ENCODE measurements around the gene OSBPL10. TPM values are rescaled to one million over a fixed set of nuclear protein-coding genes. Genes with fewer than 3 reads are reported as not detected.
"Not testable (repeated sequence)": the region's sequence is repeated elsewhere in the genome, so short reads cannot be mapped to it uniquely, and the experiment has no call there.

The OSBPL10 gene
- total RNA-seq, 1 experiment from 2014 or later: 3.7 TPM

DNA sequence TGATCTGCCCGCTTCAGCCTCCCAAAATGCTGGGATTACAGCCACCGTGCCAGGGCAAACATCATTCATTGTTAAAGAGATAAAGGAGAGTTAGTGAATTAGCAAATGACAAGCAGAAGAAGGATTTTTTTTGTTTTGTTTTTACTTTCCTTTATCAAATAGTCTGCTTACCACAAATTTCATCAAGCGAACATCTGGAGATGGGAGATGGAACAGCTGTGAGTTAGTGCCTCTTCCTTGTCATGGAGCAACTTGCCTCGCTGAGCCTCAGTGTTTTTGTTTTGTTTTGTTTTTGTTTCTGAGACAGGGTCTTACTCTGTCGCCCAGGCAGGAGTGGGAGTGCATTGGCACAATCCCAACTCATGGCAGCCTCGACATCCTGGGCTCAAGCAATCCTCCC lies 16.4 kb upstream of the OSBPL10 start:
- no peak for DNase-seq
- H3K36me3 ChIP-seq: no peaks in the 10 kb centered on the region
- no peaks in the 10 kb centered on the region for H3K27me3 ChIP-seq
- no peaks in the 10 kb centered on the region for H3K9me3 ChIP-seq
- H3K4me3 ChIP-seq: no peak overlapping the region

- Histone ChIP-seq H3K4me3 (no peak overlapping the region), H3K36me3 (no peaks in the 10 kb centered on the region), H3K9me3 (no peaks in the 10 kb centered on the region), H3K27me3 (no peaks in the 10 kb centered on the region)
- no peak for DNase-seq
These were observed 15.1 kb upstream of the OSBPL10 start for GRCh38 chr3:31996195-31996594.

- H3K4me3 ChIP-seq, H3K27me3 ChIP-seq, H3K9me3 ChIP-seq, DNase-seq, H3K36me3 ChIP-seq: not testable (repeated sequence)
These were observed 14.0 kb upstream of the OSBPL10 start for GRCh38 chr3:31995026-31995425.

- DNase-seq: no peak
These were observed 12.8 kb upstream of the OSBPL10 start for GRCh38 chr3:31993843-31994242.

DNA sequence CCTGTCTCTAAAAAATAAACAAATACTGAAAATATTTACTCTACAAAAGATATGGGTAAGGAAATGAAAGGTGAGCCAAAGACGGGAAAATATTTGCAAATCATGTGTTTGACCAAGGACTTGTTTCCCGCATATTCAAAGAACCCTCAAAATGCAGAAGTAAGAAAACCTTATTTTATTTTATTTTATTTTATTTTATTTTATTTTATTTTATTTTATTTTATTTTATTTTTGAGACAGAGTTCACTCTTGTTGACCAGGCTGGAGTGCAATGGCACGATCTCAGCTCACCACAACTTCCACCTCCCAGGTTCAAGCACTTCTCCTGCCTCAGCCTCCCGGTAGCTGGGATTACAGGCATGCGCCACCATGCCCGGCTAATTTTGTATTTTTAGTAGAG lies 11.9 kb upstream of the OSBPL10 start:
- H3K9me3 ChIP-seq, H3K36me3 ChIP-seq, H3K4me3 ChIP-seq, H3K27me3 ChIP-seq, DNase-seq: not testable (repeated sequence)

More at GRCh38 chr3:31993843-31994242, 12.8 kb upstream of the OSBPL10 start:
- Histone ChIP-seq H3K9me3 (no peaks in the 10 kb centered on the region), H3K36me3 (no peaks in the 10 kb centered on the region), H3K4me3 (no peak overlapping the region), H3K27me3 (no peaks in the 10 kb centered on the region)

DNA sequence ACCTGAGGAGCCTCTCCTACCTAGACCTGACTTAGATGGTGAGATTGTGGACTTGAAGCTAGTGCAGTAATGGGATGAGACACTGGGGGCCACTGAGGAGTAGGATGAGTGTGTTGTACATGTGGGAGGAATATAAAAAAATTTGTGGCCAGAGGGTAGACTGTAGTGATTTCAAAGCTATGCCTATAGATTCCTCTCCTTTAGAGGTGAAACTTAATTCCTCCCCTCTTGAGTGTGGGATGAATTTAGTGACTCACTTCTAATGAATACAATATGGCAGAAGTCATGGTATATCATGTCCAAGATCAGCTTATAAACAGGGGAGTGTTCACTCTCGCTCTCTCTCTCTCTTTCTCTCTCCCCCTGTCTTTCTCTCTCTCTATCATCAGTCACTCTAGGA lies 7.2 kb upstream of the OSBPL10 start:
- DNase-seq: no peak
- no peaks in the 10 kb centered on the region for H3K36me3 ChIP-seq
- no peaks in the 10 kb centered on the region for H3K9me3 ChIP-seq
- no peak overlapping the region for H3K4me3 ChIP-seq
- no peaks in the 10 kb centered on the region for H3K27me3 ChIP-seq

- no peak for DNase-seq
- Histone ChIP-seq H3K36me3 (no peaks in the 10 kb centered on the region), H3K4me3 (no peak overlapping the region), H3K27me3 (no peaks in the 10 kb centered on the region), H3K9me3 (no peaks in the 10 kb centered on the region)
These were observed 4.8 kb upstream of the OSBPL10 start for GRCh38 chr3:31985831-31986230.

- no peak for DNase-seq
- H3K4me3 ChIP-seq: no peak overlapping the region
- H3K36me3 ChIP-seq: no peaks in the 10 kb centered on the region
- no peaks in the 10 kb centered on the region; the same call in 1 of the 2 replicates for H3K27me3 ChIP-seq
- H3K9me3 ChIP-seq: no peaks in the 10 kb centered on the region
These were observed 3.3 kb upstream of the OSBPL10 start for GRCh38 chr3:31984321-31984720.

GRCh38 chr3:31980530-31981205 lies 394 bp downstream of the OSBPL10 start:
- Histone ChIP-seq H3K9me3 (no peaks in the 10 kb centered on the region), H3K4me3 (peak overlapping the region; percentile 60)
- DNase-seq: peak; percentile 44

DNA sequence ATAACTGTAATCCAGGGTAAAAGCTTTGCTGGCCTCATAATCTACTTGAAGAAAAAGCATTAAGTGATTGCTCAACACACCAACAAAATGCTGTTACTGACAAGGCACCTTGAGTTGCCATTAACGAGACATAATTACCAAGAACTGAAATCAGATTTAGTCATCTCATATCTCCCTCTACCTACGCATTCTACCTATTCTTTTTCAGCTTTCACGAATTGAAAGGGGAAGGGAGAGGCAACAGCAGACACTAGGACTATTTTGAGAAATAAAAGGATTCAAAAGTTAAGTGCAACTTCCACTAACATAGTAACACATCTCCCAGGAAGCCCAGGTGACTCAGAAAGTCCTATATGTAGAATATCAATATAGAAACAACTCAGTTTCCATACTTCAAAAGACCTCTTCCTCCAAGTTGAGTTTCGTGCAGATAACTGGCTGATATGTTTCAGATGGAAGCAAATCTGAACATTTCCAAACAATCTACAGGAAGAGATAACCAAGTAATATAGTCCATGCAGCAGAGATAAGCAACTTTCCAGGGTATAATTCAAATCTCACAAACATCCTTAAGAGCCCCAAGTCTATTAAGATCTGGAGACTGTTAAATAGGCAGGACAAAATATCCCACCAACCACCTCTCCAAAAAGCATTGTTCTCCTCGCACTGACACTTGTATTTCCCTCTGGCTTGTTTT lies 1.9 kb downstream of the OSBPL10 start:
- DNase-seq: no peak
- H3K36me3 ChIP-seq: no peaks in the 10 kb centered on the region
- H3K9me3 ChIP-seq: no peaks in the 10 kb centered on the region
- H3K4me3 ChIP-seq: no peak overlapping the region
- no peaks in the 10 kb centered on the region; the same call in 1 of the 2 replicates for H3K27me3 ChIP-seq

More at GRCh38 chr3:31980530-31981205, 394 bp downstream of the OSBPL10 start:
- Histone ChIP-seq H3K36me3 (no peaks in the 10 kb centered on the region), H3K27me3 (no peaks in the 10 kb centered on the region; the same call in 1 of the 2 replicates)

DNA sequence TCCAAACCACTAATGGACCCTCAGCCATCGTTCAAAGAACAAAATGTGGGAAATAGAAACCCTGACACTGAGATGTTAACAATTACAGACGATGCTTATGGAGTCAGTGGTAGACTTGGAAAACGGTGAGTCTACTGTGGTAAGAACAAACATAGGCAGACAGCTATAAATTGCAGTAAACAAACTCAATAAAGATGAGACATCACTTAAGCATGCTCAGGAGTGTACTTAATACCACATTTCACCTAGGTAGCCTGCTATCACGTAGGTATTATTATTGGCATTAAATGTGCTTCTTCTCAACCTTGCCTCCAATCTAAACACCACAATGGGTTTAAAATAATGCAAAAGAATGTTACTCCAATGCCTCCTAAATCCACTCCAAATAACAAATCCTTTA lies 2.5 kb downstream of the OSBPL10 start:
- H3K27me3 ChIP-seq: no peaks in the 10 kb centered on the region; the same call in 1 of the 2 replicates
- H3K36me3 ChIP-seq: no peaks in the 10 kb centered on the region
- H3K9me3 ChIP-seq: no peaks in the 10 kb centered on the region
- H3K4me3 ChIP-seq: no peak overlapping the region
- DNase-seq: no peak

DNA sequence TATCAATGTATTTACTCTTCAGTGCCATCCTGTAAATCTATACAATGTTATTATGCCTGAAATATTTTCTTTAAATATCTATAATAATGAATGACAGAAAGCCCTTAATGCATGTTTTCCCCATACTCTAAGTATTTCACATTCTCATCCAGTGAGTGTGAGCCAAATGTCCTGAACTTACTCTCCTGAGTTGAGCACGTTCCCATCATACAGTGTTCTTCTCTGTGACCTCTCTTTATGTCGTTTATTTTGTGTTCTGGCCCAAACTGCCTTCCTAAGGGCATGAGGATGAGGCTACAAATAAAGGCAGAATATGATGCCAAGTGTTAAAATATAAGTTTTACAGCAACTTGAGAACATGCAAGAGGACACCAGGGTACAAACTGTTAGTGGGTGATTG lies 3.3 kb downstream of the OSBPL10 start:
- H3K9me3 ChIP-seq: no peaks in the 10 kb centered on the region
- no peak overlapping the region for H3K4me3 ChIP-seq
- no peaks in the 10 kb centered on the region for H3K36me3 ChIP-seq

GRCh38 chr3:31976302-31976701 lies 4.8 kb downstream of the OSBPL10 start:
- no peak overlapping the region for H3K4me3 ChIP-seq
- DNase-seq: no peak
- H3K36me3 ChIP-seq: no peaks in the 10 kb centered on the region
- H3K9me3 ChIP-seq: no peaks in the 10 kb centered on the region
- no peaks in the 10 kb centered on the region; the same call in 1 of the 2 replicates for H3K27me3 ChIP-seq

More for the DNA sequence above, 3.3 kb downstream of the OSBPL10 start:
- DNase-seq: no peak
- no peaks in the 10 kb centered on the region; the same call in 1 of the 2 replicates for H3K27me3 ChIP-seq

- Histone ChIP-seq H3K4me3 (no peak overlapping the region), H3K9me3 (no peaks in the 10 kb centered on the region), H3K36me3 (no peaks in the 10 kb centered on the region), H3K27me3 (no peaks in the 10 kb centered on the region; the same call in 1 of the 2 replicates)
- no peak for DNase-seq
These were observed 6.1 kb downstream of the OSBPL10 start for GRCh38 chr3:31974964-31975363.

GRCh38 chr3:31974471-31974870 lies 6.6 kb downstream of the OSBPL10 start:
- H3K4me3 ChIP-seq: no peak overlapping the region
- no peak for DNase-seq

GRCh38 chr3:31973837-31974236 lies 7.2 kb downstream of the OSBPL10 start:
- DNase-seq: no peak
- H3K4me3 ChIP-seq: no peak overlapping the region
- no peaks in the 10 kb centered on the region for H3K9me3 ChIP-seq
- H3K36me3 ChIP-seq: no peaks in the 10 kb centered on the region
- no peaks in the 10 kb centered on the region for H3K27me3 ChIP-seq

More at GRCh38 chr3:31974471-31974870, 6.6 kb downstream of the OSBPL10 start:
- H3K27me3 ChIP-seq: no peaks in the 10 kb centered on the region
- H3K36me3 ChIP-seq: no peaks in the 10 kb centered on the region
- no peaks in the 10 kb centered on the region for H3K9me3 ChIP-seq

- Histone ChIP-seq H3K27me3 (no peaks in the 10 kb centered on the region), H3K9me3 (no peaks in the 10 kb centered on the region), H3K36me3 (no peaks in the 10 kb centered on the region), H3K4me3 (no peak overlapping the region)
- DNase-seq: no peak
These were observed 8.0 kb downstream of the OSBPL10 start for GRCh38 chr3:31973081-31973480.

GRCh38 chr3:31971607-31972006 lies 9.5 kb downstream of the OSBPL10 start:
- DNase-seq: no peak
- Histone ChIP-seq H3K27me3 (no peaks in the 10 kb centered on the region), H3K4me3 (no peak overlapping the region), H3K9me3 (no peaks in the 10 kb centered on the region), H3K36me3 (no peaks in the 10 kb centered on the region)

Measured in MG63 (cell line).